Endothelial cell (in vitro differentiated cells): ENCODE results near the gene SCAF1. TPM values are rescaled to one million over a fixed set of nuclear protein-coding genes. Genes with fewer than 3 reads are reported as not detected.

Source experiments
- DNase-seq: peaks from one replicate; pipeline ENCODE4 v3.0.0; 2021; ENCODE audit warnings: low spot score
- H3K27ac Mint-ChIP-seq: one replicate; pipeline ENCODE4 v1.8.0; 2021; ENCODE audit warnings: mixed read lengths, inconsistent platforms; ENCODE audit not compliant: unreplicated experiment
- H3K27me3 Mint-ChIP-seq: one replicate; pipeline ENCODE4 v1.8.0; 2021; ENCODE audit warnings: mild to moderate bottlenecking, moderate library complexity, mixed read lengths, inconsistent platforms; ENCODE audit not compliant: unreplicated experiment
- H3K36me3 Mint-ChIP-seq: one replicate; pipeline ENCODE4 v1.8.0; 2021; ENCODE audit warnings: mild to moderate bottlenecking, low read depth, mixed read lengths, inconsistent platforms; ENCODE audit not compliant: unreplicated experiment
- H3K4me1 Mint-ChIP-seq: one replicate; pipeline ENCODE4 v1.8.0; 2021; ENCODE audit warnings: mild to moderate bottlenecking, mixed read lengths, inconsistent platforms; ENCODE audit not compliant: unreplicated experiment
- H3K4me3 Mint-ChIP-seq: one replicate; pipeline ENCODE4 v1.8.0; 2021; ENCODE audit warnings: mild to moderate bottlenecking, mixed read lengths, inconsistent platforms; ENCODE audit not compliant: unreplicated experiment
- H3K9me3 Mint-ChIP-seq: one replicate; pipeline ENCODE4 v1.8.0; 2021; ENCODE audit warnings: mixed read lengths, inconsistent platforms; ENCODE audit not compliant: unreplicated experiment
- CTCF ChIP-seq: fragments of 200-600 bp; sonication (generic); IDR thresholded peaks from one replicate; pipeline ENCODE4 v1.5.0; 2021; ENCODE audit warnings: antibody characterized with exemption; ENCODE audit not compliant: unreplicated experiment
- total RNA-seq: library from RNA; stranded (reverse); fragmentation: NEBNext Ultra II Directional; extraction: Animal tissue kit (Norgen Biotek cat#: 25700); gene quantifications from one replicate; pipeline ENCODE4 v1.2.1, GENCODE V29; 2021; ENCODE audit not compliant: unreplicated experiment

Gene SCAF1
- total RNA-seq, 1 donor from 2014 or later, result 90.3 TPM

- TF ChIP-seq CTCF, result no peak
- H3K27me3 Mint-ChIP-seq, result peaks cover 27% of the 10 kb centered on the region
- peaks cover 17% of the 10 kb centered on the region for H3K4me1 Mint-ChIP-seq
- no peaks in the 10 kb centered on the region for H3K9me3 Mint-ChIP-seq
- H3K4me3 Mint-ChIP-seq, result peak overlapping the region; percentile 97
- peak; percentile 95 for DNase-seq
- H3K36me3 Mint-ChIP-seq, result peaks cover 23% of the 10 kb centered on the region
- H3K27ac Mint-ChIP-seq, result peak overlapping the region; percentile 93
These were observed 22.4 kb downstream of the SCAF1 start for GRCh38 chr19:49664171-49665035.

- no peak for TF ChIP-seq CTCF
- Mint-ChIP-seq H3K4me1 (peaks cover 17% of the 10 kb centered on the region), H3K27ac (peak overlapping the region; percentile 80), H3K36me3 (peaks cover 23% of the 10 kb centered on the region), H3K4me3 (peak overlapping the region; percentile 97), H3K9me3 (no peaks in the 10 kb centered on the region), H3K27me3 (peaks cover 28% of the 10 kb centered on the region)
- DNase-seq, result no peak
These were observed 23.0 kb downstream of the SCAF1 start for GRCh38 chr19:49665036-49665350.

- peak within 1 kb of the TSS; percentile 80 for H3K27ac Mint-ChIP-seq
- TF ChIP-seq CTCF, result no peak
- H3K9me3 Mint-ChIP-seq, result no peaks in the 10 kb centered on the region
- H3K4me1 Mint-ChIP-seq, result peaks cover 17% of the 10 kb centered on the region
- H3K36me3 Mint-ChIP-seq, result peaks cover 17% of the 10 kb centered on the region
- DNase-seq, result peak; percentile 94
- H3K4me3 Mint-ChIP-seq, result peak within 1 kb of the TSS; percentile 97
- H3K27me3 Mint-ChIP-seq, result peaks cover 26% of the 10 kb centered on the region
These were observed 23.5 kb downstream of the SCAF1 start, which contains the start of the genes BCL2L12 and IRF3 for GRCh38 chr19:49665351-49666119. Gene BCL2L12 (plus strand): TSS chr19:49665933. CDS start chr19:49666693, 760 bp downstream. Gene IRF3 (minus strand): TSS chr19:49665857. CDS start chr19:49664838, 1,019 bp downstream.

- TF ChIP-seq CTCF, result no peak
- DNase-seq, result no peak
- H3K27ac Mint-ChIP-seq, result peak overlapping the region; percentile 80
- peak overlapping the region; percentile 97 for H3K4me3 Mint-ChIP-seq
- H3K27me3 Mint-ChIP-seq, result peaks cover 26% of the 10 kb centered on the region
- peaks cover 17% of the 10 kb centered on the region for H3K4me1 Mint-ChIP-seq
- no peaks in the 10 kb centered on the region for H3K9me3 Mint-ChIP-seq
- H3K36me3 Mint-ChIP-seq, result peaks cover 16% of the 10 kb centered on the region
These were observed 24.1 kb downstream of the SCAF1 start for GRCh38 chr19:49666120-49666444.
